ENCODE data around the gene NDST4.

DNA sequence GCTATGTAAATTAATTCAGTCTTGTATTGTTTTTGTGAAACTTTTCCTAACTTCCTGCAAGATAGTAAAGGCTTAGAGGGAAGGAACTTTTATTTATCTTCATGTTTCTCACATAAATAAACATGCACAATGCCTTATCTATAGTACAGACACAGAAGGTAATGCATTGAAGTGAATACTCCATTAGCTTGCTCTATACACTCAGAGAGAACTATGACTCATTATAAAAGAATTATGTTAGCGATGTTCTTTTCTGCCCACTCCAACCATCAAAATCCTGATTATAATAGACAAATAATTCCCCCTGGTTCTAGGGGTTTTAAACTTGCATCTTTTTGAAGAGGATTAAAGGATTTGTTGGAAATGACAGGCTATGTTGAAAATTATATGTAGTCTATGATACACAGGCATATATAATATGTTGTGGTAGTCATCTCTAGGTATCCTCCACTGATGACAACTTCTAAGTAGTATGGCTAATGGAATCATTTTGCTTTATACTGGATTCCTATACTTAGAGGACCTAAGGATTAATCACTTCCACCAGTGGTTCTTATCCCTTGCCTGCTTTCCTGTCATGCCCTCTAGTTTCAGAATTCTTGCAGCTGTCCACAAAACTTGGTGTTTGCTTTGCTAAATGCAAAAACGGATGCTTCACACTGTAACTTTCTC is 115.7 kb downstream of the NDST4 start:
- no peak for TF ChIP-seq EZH2 (IDR thresholded peaks at IDR 0.05; ENCODE audit: borderline replicate concordance, low read depth, low read length, severe bottlenecking)
- TF ChIP-seq, protein P1, sequence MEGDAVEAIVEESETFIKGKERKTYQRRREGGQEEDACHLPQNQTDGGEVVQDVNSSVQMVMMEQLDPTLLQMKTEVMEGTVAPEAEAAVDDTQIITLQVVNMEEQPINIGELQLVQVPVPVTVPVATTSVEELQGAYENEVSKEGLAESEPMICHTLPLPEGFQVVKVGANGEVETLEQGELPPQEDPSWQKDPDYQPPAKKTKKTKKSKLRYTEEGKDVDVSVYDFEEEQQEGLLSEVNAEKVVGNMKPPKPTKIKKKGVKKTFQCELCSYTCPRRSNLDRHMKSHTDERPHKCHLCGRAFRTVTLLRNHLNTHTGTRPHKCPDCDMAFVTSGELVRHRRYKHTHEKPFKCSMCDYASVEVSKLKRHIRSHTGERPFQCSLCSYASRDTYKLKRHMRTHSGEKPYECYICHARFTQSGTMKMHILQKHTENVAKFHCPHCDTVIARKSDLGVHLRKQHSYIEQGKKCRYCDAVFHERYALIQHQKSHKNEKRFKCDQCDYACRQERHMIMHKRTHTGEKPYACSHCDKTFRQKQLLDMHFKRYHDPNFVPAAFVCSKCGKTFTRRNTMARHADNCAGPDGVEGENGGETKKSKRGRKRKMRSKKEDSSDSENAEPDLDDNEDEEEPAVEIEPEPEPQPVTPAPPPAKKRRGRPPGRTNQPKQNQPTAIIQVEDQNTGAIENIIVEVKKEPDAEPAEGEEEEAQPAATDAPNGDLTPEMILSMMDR (IDR thresholded peaks at IDR 0.05; ENCODE audit: borderline replicate concordance, extremely low read depth, low read length, poor library complexity, severe bottlenecking) = no peak

Measured in DND-41 (cell line).